HepG2 (cell line): ENCODE measurements around the gene NAIF1. TPM values are rescaled to one million over a fixed set of nuclear protein-coding genes. Genes with fewer than 3 reads are reported as not detected.

ENCODE experiments used
- ATF7-NPFF ChIP-seq: sonication (generic); formaldehyde crosslinking; IDR thresholded peaks from 2 replicates; pipeline ENCODE4 v1.8.1; 2023; ENCODE audit warnings: mild to moderate bottlenecking, low read depth, missing genetic modification reagents, moderate library complexity
- CENPT ChIP-seq: sonication (generic); formaldehyde crosslinking; IDR thresholded peaks from 2 replicates; pipeline ENCODE4 v1.8.0; 2022; ENCODE audit warnings: low read depth, mild to moderate bottlenecking, moderate library complexity, missing genetic modification reagents
- EEA1 ChIP-seq: sonication (generic); formaldehyde crosslinking; IDR thresholded peaks from 2 replicates; pipeline ENCODE4 v1.5.1; 2020; ENCODE audit warnings: mild to moderate bottlenecking, missing genetic modification reagents, borderline replicate concordance
- ERF ChIP-seq: IDR thresholded peaks from 2 replicates; pipeline ENCODE4 v1.6.1; 2018; ENCODE audit warnings: missing biosample characterization, missing genetic modification reagents
- GTF3A ChIP-seq: sonication (generic); formaldehyde crosslinking; conservative IDR thresholded peaks from 2 replicates; pipeline ENCODE4 v1.4.0; 2020; ENCODE audit warnings: mild to moderate bottlenecking, missing genetic modification reagents
- GZF1 ChIP-seq: sonication (generic); formaldehyde crosslinking; IDR thresholded peaks from 2 replicates; pipeline ENCODE4 v1.5.1; 2020; ENCODE audit warnings: mild to moderate bottlenecking, missing genetic modification reagents
- HNF4G ChIP-seq, 2 experiments: sonication (generic) in 1 of 2; formaldehyde crosslinking in 1 of 2; IDR thresholded peaks; 2 replicates each; pipeline versions ENCODE4 v1.4.0 to v1.6.1; 2011 to 2020; ENCODE audit warnings: borderline replicate concordance in 2 of 2, low read depth in 2 of 2, mild to moderate bottlenecking in 2 of 2, low read length in 1 of 2, missing genetic modification reagents in 1 of 2, moderate library complexity in 1 of 2
- IRF9 ChIP-seq: sonication (generic); formaldehyde crosslinking; IDR thresholded peaks from 2 replicates; pipeline ENCODE4 v1.8.0; 2022; ENCODE audit warnings: missing genetic modification reagents, mild to moderate bottlenecking, borderline replicate concordance
- MYNN ChIP-seq: sonication (generic); formaldehyde crosslinking; IDR thresholded peaks from 2 replicates; pipeline ENCODE4 v1.4.0; 2020; ENCODE audit warnings: mild to moderate bottlenecking, low read depth, missing genetic modification reagents
- NCOA5 ChIP-seq: sonication (generic); formaldehyde crosslinking; IDR thresholded peaks from 2 replicates; pipeline ENCODE4 v1.4.0; 2020; ENCODE audit warnings: missing genetic modification reagents
- REPIN1 ChIP-seq: sonication (generic); formaldehyde crosslinking; IDR thresholded peaks from 2 replicates; pipeline ENCODE4 v1.8.0; 2022; ENCODE audit warnings: missing genetic modification reagents, low read depth, mild to moderate bottlenecking, borderline replicate concordance
- RERE ChIP-seq: IDR thresholded peaks from 2 replicates; pipeline ENCODE4 v1.6.1; 2016; ENCODE audit warnings: low read depth, missing genetic modification reagents, missing compliant biosample characterization
- SAFB2 ChIP-seq: sonication (generic); formaldehyde crosslinking; IDR thresholded peaks from 2 replicates; pipeline ENCODE4 v1.5.1; 2020; ENCODE audit warnings: missing genetic modification reagents, low read depth, mild to moderate bottlenecking, borderline replicate concordance
- SMARCC2 ChIP-seq: fragments of 450-650 bp; IDR thresholded peaks from 2 replicates; pipeline ENCODE4 v1.6.1; 2017; ENCODE audit warnings: antibody characterized with exemption, mild to moderate bottlenecking
- ZNF275 ChIP-seq: sonication (generic); formaldehyde crosslinking; IDR thresholded peaks from 2 replicates; pipeline ENCODE4 v1.8.0; 2022; ENCODE audit warnings: missing genetic modification reagents, mild to moderate bottlenecking, inconsistent platforms, borderline replicate concordance
- ZNF296 ChIP-seq: sonication (generic); formaldehyde crosslinking; conservative IDR thresholded peaks from 2 replicates; pipeline ENCODE4 v1.5.0; 2020; ENCODE audit warnings: mild to moderate bottlenecking, missing genetic modification reagents
- ZNF432 ChIP-seq: sonication (generic); formaldehyde crosslinking; IDR thresholded peaks from 2 replicates; pipeline ENCODE4 v1.5.0; 2020; ENCODE audit warnings: missing genetic modification reagents, mild to moderate bottlenecking, borderline replicate concordance
- ZNF746 ChIP-seq: sonication (generic); formaldehyde crosslinking; IDR thresholded peaks from 2 replicates; pipeline ENCODE4 v1.8.0; 2022; ENCODE audit warnings: mild to moderate bottlenecking, missing genetic modification reagents
- polyA plus RNA-seq, 8 experiments: library from polyadenylated mRNA; depleted of rRNA in 3 of 8; stranded (reverse) in 7 of 8; unstranded in 1 of 8; fragments of >200 nt; fragmentation: Illumina TruSeq in 4 of 8; extraction: Trizol in 4 of 8; gene quantifications; 2 replicates each; pipeline versions ENCODE4 v1.2.1 to v1.2.3, GENCODE V29; 2011 to 2016; ENCODE audit warnings: low read depth in 4 of 8, missing spikeins in 1 of 8, mixed read lengths in 1 of 8; ENCODE audit not compliant: insufficient read depth in 1 of 8
- total RNA-seq, 5 experiments: library from RNA; depleted of rRNA; stranded (reverse); fragments of >200 nt; fragmentation: Illumina TruSeq; extraction: Trizol; gene quantifications; 2 replicates each; pipeline ENCODE4 v1.2.3, GENCODE V29; 2016; ENCODE audit warnings: low read depth in 1 of 5

NAIF1 gene
- total and polyA plus RNA-seq, 2 of the 13 experiments (the other 11 are each of a cell fraction or from before 2014, with no cell fraction given): 6.0 to 6.9 TPM

GRCh38 chr9:128115187-128116103 is 48.3 kb upstream of the NAIF1 start (continued):
- TF ChIP-seq RERE (CRISPR knock-in tag) (peak; percentile 81), REPIN1 (CRISPR knock-in tag) (peak; percentile 82), ZNF432 (no peak), GZF1 (CRISPR knock-in tag) (peak; percentile 62; the same call in 1 of the 2 replicates), NCOA5 (CRISPR knock-in tag) (no peak), ZNF746 (CRISPR knock-in tag) (peak; percentile 95), MYNN (CRISPR knock-in tag) (no peak), ZNF275 (no peak), HNF4G (IDR thresholded peaks at IDR 0.05; ENCODE audit: borderline replicate concordance, low read depth, low read length) (peak; percentile 94), HNF4G (CRISPR knock-in tag; IDR thresholded peaks at IDR 0.05; ENCODE audit: borderline replicate concordance, low read depth) (peak; percentile 96), CENPT (no peak), GTF3A (CRISPR knock-in tag) (0 out of 2 replicates have a peak, but pooled peaks have one; percentile 82), ATF7-NPFF (CRISPR knock-in tag) (peak; percentile 50; the same call in 1 of the 2 replicates), ERF (peak; percentile 95), SMARCC2 (no peak), IRF9 (CRISPR knock-in tag) (no peak), EEA1 (CRISPR knock-in tag) (no peak), SAFB2 (CRISPR knock-in tag) (no peak; the same call in 1 of the 2 replicates), ZNF296 (CRISPR knock-in tag) (0 out of 2 replicates have a peak, but pooled peaks have one; percentile 17)
